ENCODE measurements around the gene IL11. TPM values are rescaled to one million over a fixed set of nuclear protein-coding genes. Genes with fewer than 3 reads are reported as not detected.
A peak's percentile ranks its signal among the peaks of the same experiment; 100 is the strongest.

Gene IL11
- total and polyA plus RNA-seq, 2 of the 13 experiments (the other 11 are each of a cell fraction or from before 2014, with no cell fraction given), result 2.5 to 2.9 TPM

DNA sequence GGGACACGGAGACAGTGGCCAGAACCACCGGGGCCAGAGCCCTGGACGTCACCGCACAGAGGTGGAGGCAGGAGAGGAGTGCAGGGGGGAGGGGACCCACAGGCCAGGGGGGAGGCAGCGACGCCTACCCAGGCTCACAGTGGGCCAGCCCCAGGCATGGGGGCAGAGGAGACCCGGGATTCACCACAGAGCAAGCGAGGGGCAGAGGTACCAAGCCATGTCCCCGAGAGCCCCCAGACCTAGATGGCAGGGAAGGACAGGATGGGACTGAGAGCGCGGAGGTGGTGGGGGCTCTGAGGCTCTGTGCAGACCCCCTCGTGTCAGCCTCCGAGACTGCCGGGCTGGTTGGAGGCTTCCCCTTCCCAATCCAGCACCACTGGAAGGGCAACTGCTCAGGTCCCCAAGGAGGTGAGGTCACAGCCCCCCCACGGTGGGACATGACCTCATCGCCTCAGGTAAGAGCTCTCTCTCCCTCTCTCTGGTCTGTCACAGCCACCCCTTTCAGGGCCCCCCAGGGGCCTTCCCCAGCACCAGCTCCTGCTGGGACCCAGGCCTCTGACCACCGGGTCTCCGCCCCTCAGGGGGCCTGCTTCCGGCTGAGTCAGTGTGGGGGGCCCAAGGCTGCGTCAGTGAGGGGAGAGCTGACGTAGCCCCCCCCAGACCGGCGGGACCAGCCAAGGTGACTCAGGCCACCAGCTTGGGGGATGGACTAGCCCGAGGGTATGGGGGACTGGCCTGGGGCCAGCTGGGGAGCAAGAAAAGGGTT lies 2.2 kb upstream of the IL11 start (continued):
- TF ChIP-seq, protein P1, sequence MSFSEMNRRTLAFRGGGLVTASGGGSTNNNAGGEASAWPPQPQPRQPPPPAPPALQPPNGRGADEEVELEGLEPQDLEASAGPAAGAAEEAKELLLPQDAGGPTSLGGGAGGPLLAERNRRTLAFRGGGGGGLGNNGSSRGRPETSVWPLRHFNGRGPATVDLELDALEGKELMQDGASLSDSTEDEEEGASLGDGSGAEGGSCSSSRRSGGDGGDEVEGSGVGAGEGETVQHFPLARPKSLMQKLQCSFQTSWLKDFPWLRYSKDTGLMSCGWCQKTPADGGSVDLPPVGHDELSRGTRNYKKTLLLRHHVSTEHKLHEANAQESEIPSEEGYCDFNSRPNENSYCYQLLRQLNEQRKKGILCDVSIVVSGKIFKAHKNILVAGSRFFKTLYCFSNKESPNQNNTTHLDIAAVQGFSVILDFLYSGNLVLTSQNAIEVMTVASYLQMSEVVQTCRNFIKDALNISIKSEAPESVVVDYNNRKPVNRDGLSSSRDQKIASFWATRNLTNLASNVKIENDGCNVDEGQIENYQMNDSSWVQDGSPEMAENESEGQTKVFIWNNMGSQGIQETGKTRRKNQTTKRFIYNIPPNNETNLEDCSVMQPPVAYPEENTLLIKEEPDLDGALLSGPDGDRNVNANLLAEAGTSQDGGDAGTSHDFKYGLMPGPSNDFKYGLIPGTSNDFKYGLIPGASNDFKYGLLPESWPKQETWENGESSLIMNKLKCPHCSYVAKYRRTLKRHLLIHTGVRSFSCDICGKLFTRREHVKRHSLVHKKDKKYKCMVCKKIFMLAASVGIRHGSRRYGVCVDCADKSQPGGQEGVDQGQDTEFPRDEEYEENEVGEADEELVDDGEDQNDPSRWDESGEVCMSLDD (CRISPR knock-in tag; IDR thresholded peaks at IDR 0.05; ENCODE audit: borderline replicate concordance), result peak; percentile 54; the same call in 1 of the 2 replicates

DNA sequence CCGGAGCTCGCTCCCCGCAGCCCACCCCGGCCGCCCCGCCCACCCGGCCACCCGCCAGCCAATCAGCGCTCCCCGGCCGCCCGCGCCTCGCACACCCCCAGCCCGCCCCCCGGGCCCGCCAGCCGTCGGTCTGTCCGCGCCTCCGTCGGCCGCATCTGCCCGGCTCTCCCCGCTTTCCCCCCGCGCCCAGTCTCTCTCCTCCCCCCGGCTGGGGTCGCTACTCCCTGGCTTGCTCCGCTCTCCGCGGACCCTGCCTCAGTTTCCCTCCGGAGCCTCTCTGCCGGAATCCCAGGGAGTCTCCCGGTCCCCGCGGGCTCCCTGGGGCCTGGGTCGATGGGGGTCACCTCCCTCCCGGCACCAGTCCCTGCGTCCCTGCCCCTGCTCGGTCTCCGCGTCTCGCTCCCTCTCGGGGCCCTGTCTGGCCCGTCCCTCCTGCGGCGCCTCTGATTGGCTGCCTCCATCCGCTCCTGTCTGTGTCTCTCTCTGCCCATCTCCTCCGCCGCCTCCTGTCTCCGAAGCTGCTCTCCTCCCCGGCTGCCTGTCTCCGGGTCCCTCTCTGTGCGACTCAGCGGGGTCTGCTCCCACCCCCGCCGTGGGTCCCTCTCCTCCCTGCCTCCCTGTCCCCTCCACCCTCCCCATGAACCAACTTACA lies 484 bp downstream of the IL11 start:
- no TSS peak for BruUV-seq (replicated peaks)
- CTCF ChIA-PET (ENCODE audit: low intra/inter-chr PET ratio, low total read pairs), result no interaction called here
- H3K4me3 ChIP-seq (replicated peaks in 1 of 3; ENCODE audit: insufficient read depth in 1 of 3, low read depth in 2 of 3, low read length in 3 of 3), result peak overlapping the region in 2 of 3 experiments; percentile 54 to 66; a peak in 3 of 6 replicates
- DNase-seq (ENCODE audit: low spot score) (no peak), ATAC-seq (peak; percentile 23), FAIRE-seq (no peak)
- H3K79me2 ChIP-seq (ENCODE audit: insufficient read depth, low read length), result no peaks in the 10 kb centered on the region
- POLR2A ChIA-PET, result interaction anchor here (0.9 to 2.2 kb wide), 3 partner anchors 31 to 111 kb away, joined by 3 to 9 read pairs (median 3); partner anchors contain the start of genes PPP6R1 and UBE2S
- no peaks in the 10 kb centered on the region for H4K20me1 ChIP-seq (ENCODE audit: insufficient read depth, low read length)
- no peak overlapping the region for H3K9ac ChIP-seq (ENCODE audit: insufficient read depth, low read depth, low read length)
- intact Hi-C loops (cut with micrococcal nuclease; ENCODE audit: unreplicated experiment), result no loop called here
- peaks cover 7 to 35% of the 10 kb centered on the region in 2 experiments; a peak in 4 of 5 replicates for H3K27me3 ChIP-seq (ENCODE audit: control insufficient read depth in 1 of 2, insufficient read depth in 2 of 2, low read length in 2 of 2)
- H3K4me1 ChIP-seq (ENCODE audit: insufficient read depth, low read length), result peaks cover 47% of the 10 kb centered on the region
- H3K36me3 ChIP-seq (replicated peaks in 1 of 2; ENCODE audit: control insufficient read depth in 1 of 2, insufficient read depth in 2 of 2, low read length in 2 of 2), result no peaks in the 10 kb centered on the region
- no peak overlapping the region for H2AFZ ChIP-seq (ENCODE audit: low read length)
- H3K27ac ChIP-seq (ENCODE audit: extremely low read length, insufficient read depth, low read length), result no peak overlapping the region
- H3K9me3 ChIP-seq (ENCODE audit: low read length), result no peaks in the 10 kb centered on the region
- peak overlapping the region; percentile 67 for H3K4me2 ChIP-seq (ENCODE audit: low read depth, low read length)
- in situ Hi-C loops (cut with HindIII; ENCODE audit: extremely low pct_ligation_motif_present, low pct_unique_long_range_greater_than_20kb), result no loop called here
- TF ChIP-seq NFYC (CRISPR knock-in tag; IDR thresholded peaks at IDR 0.05) (peak; percentile 31; the same call in 1 of the 2 replicates), NFYB (CRISPR knock-in tag; IDR thresholded peaks at IDR 0.05) (0 out of 2 replicates have a peak, but pooled peaks have one; percentile 19), ZNF770 (CRISPR knock-in tag; IDR thresholded peaks at IDR 0.05) (no peak), EZH2 (conservative IDR thresholded peaks at IDR 0.05; ENCODE audit: low read depth, low read length) (peak; percentile 66), MTF2 (CRISPR knock-in tag; IDR thresholded peaks at IDR 0.05; ENCODE audit: borderline replicate concordance) (peak; percentile 20; the same call in 1 of the 2 replicates), BRCA1 (CRISPR knock-in tag; IDR thresholded peaks at IDR 0.05) (no peak), ZNF30 (CRISPR knock-in tag; IDR thresholded peaks at IDR 0.05) (no peak), ELF4 (CRISPR knock-in tag; IDR thresholded peaks at IDR 0.05; ENCODE audit: borderline replicate concordance) (no peak)
- TF ChIP-seq, protein P2, sequence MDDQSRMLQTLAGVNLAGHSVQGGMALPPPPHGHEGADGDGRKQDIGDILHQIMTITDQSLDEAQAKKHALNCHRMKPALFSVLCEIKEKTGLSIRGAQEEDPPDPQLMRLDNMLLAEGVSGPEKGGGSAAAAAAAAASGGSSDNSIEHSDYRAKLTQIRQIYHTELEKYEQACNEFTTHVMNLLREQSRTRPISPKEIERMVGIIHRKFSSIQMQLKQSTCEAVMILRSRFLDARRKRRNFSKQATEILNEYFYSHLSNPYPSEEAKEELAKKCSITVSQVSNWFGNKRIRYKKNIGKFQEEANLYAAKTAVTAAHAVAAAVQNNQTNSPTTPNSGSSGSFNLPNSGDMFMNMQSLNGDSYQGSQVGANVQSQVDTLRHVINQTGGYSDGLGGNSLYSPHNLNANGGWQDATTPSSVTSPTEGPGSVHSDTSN (CRISPR knock-in tag; IDR thresholded peaks at IDR 0.05; ENCODE audit: borderline replicate concordance), result no peak
- TF ChIP-seq, protein P3, sequence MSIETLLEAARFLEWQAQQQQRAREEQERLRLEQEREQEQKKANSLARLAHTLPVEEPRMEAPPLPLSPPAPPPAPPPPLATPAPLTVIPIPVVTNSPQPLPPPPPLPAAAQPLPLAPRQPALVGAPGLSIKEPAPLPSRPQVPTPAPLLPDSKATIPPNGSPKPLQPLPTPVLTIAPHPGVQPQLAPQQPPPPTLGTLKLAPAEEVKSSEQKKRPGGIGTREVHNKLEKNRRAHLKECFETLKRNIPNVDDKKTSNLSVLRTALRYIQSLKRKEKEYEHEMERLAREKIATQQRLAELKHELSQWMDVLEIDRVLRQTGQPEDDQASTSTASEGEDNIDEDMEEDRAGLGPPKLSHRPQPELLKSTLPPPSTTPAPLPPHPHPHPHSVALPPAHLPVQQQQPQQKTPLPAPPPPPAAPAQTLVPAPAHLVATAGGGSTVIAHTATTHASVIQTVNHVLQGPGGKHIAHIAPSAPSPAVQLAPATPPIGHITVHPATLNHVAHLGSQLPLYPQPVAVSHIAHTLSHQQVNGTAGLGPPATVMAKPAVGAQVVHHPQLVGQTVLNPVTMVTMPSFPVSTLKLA (IDR thresholded peaks at IDR 0.05), result no peak
- TF ChIP-seq, protein P4, sequence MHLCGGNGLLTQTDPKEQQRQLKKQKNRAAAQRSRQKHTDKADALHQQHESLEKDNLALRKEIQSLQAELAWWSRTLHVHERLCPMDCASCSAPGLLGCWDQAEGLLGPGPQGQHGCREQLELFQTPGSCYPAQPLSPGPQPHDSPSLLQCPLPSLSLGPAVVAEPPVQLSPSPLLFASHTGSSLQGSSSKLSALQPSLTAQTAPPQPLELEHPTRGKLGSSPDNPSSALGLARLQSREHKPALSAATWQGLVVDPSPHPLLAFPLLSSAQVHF (CRISPR knock-in tag; IDR thresholded peaks at IDR 0.05), result no peak
- 1% methylated on average over 34 of the region's 59 CpGs for WGBS (ENCODE audit: low lambda C conversion rate)
